Fibroblast of skin of right quadriceps (primary cell): ENCODE measurements around the gene TSR2.

Source experiments
- DNase-seq: peaks from one replicate; pipeline ENCODE4 v3.0.0-alpha.2; 2013

TSR2 gene, protein sequence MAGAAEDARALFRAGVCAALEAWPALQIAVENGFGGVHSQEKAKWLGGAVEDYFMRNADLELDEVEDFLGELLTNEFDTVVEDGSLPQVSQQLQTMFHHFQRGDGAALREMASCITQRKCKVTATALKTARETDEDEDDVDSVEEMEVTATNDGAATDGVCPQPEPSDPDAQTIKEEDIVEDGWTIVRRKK

DNA sequence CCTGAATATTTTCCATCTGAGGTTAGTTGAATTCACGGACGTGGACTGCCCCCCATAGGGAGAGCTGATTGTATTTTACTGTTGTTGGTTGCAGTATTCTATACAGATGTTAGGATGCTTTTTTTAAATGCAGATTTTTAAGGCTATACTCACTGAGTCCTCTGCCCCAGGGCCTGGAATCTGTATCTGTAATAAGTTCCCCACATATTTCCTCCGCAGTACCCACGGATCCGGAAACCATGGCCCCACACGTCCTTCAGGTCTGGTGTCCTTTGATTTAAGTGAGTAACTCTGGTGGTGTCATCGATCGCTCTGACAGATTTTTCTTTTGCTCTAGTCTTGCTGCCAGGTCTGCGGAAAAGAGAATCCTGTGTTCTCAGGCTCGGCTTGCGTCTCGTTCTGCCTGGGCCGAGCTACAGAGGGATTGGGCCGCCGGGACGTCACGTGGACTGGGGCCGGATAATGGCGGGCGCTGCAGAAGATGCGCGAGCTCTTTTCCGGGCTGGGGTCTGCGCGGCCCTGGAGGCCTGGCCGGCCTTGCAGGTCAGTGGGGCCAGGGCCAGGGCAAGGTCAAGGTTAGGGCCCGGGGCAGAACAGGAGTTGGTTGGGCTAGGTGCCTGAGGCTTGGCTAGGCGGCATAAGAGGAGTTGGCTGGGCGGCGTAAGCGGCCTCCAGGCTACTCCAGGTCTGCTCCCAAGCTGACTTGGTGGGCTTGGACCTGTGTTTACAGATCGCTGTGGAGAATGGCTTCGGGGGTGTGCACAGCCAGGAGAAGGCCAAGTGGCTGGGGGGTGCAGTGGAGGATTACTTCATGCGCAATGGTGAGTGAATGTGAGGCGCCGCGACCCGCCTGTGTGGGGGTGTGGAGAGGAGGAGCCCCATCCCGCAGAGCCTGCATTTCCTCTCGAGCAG lies at the start of gene TSR2:
TSR2 (plus strand) TSS at position 445 of the 912 bp plus-strand sequence; CDS start at position 463, 18 bp downstream.
- DNase-seq, result peak; percentile 84

DNA sequence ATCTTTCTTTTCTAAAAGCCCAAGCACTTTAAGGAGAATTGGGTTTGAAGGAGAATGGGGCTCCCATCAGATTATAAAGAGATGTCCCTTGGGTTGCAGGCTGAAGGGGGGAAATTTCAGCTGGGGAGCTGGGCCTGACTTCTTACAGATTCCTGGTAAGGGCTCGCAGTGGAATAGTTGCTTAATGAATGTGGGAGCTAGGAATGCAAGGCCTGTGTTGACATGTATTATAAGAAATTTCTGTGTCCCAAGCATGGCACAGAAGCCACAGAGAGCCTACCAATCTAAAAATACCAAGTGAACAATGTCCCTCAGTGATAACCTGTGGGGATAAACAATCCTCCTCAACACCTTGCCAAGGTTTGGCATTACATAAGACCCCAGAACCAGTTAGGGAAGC lies 43.1 kb upstream of the TSR2 start:
- DNase-seq, result no peak

DNA sequence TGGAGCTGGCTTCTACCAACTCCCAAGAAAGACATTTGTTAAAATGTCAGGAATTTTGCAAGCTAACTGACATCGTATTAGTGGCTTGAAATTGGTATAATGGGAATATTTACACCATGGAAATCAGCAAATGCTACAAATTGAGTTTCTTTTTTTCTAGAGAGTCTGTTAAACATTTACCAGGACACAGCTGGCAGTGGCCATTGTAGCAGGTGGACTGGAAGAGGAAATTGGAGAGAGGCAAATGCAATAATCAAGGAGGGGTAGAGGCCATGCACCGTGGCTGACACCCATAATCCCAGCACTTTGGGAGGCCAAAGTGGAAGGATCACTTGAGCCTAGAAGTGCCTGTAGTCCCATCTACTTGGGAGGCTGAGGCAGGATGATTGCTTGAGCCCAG lies 32.9 kb upstream of the TSR2 start:
- DNase-seq, result no peak

DNA sequence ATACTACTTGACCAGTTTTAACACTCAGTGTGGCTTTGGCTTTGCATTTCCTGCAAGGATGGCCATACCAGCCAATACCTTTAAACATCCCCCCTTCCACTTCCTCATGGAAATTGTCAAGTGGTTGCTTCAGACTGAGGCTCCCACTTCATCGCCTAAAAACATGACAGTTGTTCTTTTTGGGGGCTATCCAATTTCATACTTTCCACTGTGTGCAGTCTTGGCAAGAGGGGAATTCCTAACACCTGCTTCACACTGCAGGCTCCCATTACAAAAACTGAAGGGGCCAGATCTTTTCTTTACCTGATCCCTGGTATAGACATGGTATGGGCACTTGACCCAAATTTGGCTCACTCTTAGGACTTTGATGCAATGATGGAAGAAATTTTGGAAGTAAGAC lies 28.5 kb upstream of the TSR2 start:
- no peak for DNase-seq

DNA sequence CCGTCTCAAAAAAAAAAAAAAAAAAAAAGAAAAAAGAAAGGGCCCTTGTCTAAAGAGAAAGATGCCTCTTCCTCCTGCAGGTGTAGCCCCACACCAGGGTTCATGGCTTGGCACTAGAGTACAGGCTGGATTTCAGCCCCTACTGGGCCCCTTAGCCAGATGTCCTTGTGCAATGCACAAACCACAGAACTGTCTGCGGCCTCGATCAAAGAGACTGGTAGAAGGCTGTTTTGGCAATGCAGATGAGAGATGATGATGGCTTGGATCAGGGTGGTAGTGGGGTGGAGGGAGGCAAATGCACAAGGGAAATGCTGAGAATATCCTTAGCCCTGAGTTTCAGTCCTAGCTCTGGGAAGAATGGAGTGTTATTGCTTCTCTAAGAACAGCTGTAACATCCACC lies 26.5 kb upstream of the TSR2 start:
- peak; percentile 23 for DNase-seq

DNA sequence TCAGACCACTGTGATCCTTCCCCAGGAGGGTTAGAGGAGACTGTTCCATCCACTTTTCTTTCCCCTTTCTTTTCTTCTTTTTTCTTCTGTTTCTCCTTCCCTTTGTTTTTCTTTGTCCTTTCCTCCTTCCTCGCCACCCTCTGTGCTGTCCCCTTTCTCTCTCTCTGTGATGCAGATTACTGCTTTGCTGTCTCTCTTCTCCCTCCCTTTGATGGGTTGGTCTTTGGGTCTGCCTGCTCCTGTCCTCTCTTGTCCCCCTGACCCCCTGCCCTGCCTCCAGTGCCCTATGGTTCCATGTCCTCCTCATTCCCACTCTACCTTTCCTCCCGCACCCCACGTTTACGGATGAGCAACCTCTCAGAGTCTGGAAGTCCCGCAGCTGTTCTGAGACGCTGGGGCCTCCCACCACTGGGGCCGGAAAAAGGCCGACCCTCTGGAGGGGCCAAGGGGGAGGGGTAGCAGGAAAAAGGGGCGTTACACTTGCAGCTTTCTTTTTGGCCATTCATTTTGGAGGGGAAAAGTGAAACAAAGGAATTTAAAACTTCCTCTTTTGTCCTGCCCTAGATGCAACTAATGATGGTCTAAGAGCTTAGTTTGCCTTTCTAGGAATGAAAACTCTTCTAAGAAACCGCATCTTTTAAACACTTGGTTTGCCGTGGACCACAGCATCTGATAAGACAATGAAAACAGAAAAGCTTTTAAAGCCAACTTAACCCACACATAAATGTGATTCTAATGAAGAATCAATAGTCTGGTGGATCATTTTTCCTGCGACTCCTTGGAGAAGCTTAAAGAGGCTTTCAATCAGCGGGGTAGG lies 24.5 kb upstream of the TSR2 start:
- DNase-seq, result no peak

DNA sequence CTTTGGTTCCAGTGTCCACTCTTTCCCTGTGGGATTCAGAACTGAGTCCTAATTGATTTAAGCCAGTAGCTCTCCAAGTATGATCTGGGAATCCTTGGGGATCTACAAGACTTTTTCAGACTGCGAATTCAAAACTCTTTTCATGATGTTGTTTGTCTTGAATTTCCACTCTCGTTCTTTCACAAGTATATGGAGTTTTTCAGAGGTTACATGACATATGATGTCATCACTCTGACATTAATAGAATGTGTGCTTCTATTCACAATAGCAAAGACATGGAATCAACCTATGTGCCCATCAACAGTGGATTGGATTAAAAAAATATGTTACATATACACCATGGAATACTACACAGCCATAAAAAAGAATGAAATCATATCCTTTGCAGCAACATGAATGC lies 23.2 kb upstream of the TSR2 start:
- no peak for DNase-seq

DNA sequence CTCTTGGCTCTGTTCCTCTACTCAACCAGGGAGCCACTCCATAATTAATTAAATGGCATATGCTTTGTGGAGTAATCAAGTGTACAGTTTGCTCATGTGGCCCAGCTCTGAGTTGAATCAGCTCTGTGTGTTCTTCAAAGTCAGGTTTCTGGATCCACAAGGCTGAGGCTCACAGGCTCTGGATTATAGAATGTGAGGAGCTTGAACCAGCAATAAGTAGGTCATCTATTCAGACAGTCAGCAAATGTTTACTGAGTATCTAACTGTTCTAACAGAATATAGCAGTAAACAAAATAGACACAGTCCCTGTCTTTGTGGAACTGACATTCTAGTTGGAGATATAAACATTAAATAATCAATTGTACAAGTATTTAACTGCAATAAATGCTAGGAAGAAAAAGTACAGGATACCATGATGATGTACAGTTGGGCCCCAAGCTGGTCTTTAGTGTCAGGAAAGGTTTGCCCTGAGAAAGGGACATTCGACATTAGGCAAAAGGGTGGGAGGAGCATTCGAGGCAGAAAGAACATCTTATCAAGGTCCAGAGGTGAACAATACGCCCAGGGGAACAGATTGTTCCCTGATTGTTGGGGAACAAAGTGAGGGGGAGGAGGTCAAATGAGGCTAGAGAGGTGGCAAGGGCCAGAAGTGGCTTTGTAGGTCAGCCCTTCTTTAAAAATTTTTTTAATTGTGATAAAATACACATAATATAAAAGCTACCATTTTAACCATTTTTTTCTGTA lies 20.5 kb upstream of the TSR2 start:
- no peak for DNase-seq

DNA sequence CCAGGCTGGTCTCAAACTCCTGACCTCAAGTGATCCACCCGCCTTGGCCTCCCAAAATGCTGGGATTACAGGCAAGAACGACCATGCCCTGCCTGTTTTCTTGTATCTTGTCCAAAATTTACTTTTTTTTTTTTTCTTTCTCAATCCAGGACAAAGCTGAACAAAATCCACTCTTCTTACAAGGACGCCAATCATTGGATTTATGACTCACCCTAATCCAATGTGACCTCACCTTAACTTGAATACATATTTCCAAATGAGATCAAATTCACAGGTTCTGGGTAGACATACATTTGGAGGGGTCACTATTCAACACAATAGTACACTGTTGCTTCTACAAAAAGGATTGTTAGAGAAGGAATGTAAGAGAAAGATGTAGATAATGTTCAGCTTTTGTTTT lies 18.0 kb upstream of the TSR2 start:
- DNase-seq, result no peak

DNA sequence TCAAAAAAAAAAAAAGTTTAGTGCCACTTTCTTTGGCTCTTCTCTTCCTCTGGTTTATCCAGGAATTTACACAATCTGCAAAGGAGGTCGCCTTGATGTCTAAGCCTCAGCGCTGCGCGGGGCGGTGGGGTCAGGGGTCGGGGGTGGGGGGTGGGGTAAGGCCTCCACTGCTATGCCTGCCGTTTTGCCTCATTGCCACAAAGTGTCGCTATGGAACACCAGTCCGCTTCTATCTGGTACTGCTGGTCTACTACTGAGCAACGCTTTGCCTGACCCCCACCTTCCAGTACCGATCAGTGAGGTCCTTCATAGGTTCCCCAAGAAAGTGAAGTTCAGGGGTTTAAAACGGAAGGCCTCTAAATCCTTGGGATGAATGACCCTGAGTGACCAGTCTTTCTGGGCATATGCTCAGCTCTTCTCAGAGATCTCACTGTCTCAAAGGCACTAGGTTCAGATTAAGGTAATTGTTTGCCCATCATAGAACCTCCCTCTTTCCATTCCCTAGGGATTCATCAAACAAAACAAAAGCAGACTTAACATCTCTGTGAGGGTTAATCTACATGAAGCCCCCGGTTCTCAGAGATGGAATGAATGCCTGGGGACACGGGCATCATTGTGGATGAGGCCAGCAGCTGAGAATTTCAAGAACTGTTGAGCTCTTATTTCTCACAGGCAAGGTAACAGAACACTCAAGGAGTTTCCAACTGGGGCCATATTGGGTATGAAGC lies 16.9 kb upstream of the TSR2 start:
- DNase-seq, result peak; percentile 1

DNA sequence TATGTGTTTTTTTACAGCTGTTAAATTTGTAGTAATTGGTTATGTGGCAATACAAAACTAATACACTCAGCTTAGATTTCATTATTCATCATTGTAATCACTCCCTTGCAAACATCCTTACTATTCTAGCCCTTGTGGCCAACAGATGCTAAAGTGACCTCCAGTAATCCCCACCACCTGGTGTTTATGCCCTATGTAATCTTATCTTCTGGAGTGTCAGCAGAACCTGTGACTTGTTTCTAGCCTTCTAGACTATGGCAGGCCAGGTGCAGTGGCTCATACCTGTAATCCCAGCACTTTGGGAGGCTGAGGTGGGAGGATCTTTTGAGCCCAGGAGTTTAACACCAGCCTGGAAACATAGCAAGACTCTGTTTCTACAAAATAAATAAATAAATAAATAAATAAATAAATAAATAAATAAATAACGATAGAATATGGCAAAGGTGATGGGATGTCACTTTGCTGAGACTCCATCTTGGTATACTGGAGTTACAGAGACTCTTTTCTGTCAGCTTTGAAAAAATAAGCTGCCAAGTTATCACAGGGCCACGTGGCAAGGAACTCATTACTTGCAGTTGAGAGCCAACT lies 12.3 kb upstream of the TSR2 start:
- DNase-seq, result no peak

DNA sequence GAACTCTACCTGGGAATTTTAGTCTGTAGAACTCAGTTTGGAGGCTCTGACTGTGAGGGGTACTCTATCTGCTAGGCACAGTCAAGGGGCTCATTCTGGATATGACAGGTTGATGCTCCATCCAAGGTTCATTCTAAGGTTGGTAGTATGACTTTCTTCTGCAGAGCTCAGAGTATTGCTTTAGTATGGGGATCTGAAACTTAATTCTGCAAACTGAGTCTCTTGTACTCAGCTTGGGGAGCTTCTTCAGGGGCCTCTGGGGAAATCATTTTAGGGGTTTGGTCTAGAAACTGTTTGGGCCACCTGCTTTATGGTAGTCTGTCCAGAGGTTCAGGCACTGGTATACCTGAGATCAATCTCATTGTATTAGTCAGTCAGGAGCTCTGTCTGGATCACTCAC lies 9.7 kb upstream of the TSR2 start:
- no peak for DNase-seq

DNA sequence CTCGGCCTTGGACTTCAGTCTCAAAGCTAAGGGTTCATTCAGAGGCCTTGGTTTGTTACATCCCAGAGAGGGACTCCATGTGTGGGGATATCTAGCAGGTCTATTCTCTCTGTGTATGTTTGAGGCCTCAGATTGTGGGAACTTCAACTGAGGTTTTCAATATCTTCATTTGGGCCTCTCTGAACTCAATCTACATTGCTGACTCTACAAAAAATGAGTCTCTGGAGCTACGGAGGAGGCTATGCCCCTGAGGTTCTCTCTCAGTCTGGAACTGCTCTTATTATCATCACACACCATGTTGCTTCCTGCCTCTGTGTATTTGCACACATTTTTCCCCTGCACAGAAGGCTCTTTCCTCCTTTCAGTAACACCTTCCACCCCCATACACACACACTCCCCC lies 5.1 kb upstream of the TSR2 start:
- no peak for DNase-seq

DNA sequence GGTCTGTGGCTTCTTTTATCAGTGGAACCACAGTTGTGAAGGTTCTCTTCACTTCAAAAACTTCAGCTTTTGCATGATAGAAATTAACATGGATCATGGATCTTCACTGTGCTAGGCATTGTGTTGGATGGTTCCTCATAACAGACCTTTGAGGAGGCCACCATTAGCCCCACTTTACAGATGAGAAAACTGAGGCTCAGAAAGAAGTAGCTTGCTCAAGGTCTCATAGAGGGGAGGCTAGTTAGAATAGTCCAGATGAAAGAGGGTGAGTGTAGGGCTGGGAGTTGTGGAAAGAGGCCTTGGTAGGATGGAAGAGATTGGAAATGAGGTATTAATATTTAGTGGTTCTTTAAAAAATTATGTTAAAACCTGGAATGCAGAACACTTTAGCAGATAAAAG lies 2.6 kb downstream of the TSR2 start:
- DNase-seq, result no peak

DNA sequence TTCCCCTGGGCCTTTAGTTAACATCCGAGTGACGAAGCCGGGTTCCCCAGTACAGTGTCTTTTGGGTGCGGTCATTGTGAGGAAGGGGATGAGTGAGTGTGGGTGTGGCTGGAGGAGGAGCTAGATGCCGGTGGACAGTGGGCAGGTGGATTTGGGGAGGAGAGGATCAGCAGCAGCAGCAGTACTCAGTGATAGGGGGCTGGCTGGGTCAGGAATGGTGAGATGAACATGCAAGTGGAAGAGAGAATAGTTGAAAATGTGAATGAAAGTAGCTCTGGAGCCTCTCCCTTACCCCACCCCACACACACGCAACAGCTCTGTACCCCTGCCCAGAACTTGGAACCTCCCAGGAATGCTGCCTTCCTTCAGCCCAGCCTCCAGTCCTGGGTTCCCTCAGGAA lies 4.5 kb downstream of the TSR2 start:
- no peak for DNase-seq

DNA sequence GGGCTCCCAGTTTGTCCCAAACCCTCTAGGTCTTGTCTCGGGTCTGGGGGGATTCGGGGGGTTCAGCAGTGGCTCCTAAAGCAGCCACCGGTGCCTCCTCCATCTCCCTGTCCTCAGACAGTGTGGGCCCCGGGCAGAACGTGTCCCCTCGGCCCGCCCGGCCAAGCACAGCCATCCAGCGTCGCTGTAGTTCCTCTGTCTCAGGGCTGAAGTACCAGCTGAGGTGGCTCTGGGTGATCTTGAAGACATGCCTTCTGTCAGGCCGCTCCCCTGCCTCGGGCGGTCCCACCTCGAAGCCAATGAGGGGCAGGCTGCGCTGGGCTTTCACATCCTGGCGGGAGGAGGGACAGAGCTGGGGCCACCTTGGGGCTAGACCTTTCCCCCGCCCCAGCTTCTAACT lies 5.9 kb downstream of the TSR2 start:
- no peak for DNase-seq

DNA sequence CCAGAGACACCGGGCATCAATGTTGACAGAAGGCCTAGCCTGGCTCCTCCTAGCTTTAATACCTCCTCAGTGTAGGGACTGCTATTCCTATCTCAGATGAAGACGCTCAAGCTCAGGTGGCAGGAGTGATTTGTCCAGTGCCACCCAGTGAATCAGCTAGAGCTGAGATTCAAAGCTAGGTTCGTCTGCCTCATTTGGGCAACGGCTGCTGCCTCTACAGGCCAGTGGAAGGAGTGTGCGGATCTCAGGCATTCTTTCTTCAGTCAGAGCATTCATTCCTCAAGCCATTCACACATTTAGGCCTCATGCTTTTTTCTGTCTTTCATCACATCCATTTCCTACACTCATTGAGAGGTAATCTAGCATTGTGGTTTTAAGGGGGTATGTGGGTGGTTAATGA lies 7.3 kb downstream of the TSR2 start:
- DNase-seq, result peak; percentile 1

DNA sequence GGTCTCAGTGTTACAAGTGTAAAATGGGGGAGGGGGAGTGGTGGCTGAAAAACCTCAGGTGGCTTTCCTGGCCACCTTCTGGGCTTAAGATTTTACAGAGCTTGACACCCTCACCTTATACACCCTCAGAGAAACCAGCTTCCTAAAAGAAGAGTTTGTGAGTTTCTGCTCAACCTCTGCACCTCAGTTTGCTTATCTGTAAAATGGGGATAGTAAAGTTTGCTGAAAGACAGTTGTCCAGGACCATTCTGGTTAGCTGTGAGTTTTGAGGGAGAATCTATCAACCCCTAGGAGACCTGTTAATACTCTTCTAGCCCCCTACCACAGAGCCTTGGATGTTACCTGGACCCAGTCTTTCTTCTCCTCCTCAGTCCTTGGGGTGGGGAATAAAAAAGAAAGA lies 9.7 kb downstream of the TSR2 start:
- no peak for DNase-seq

DNA sequence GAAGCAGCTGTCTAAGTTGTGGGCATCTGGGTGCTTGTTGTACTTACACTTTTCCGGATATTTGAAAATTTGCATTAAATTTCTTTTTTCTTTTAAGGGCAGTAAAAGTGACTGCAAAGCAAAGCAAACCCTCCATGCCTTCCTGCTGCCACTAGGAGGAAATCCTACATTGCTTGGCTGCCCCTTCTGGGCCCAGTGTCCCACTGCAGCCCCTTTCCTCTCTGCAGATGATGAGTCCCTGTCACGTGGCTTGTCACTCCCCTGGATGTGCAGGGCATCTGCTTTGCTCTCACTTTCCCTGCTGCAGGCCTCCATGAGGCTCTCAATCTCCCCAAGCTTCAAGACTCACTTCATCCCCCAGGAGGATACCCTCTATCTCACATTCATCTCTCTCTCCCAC lies 12.7 kb downstream of the TSR2 start:
- DNase-seq, result peak; percentile 26

DNA sequence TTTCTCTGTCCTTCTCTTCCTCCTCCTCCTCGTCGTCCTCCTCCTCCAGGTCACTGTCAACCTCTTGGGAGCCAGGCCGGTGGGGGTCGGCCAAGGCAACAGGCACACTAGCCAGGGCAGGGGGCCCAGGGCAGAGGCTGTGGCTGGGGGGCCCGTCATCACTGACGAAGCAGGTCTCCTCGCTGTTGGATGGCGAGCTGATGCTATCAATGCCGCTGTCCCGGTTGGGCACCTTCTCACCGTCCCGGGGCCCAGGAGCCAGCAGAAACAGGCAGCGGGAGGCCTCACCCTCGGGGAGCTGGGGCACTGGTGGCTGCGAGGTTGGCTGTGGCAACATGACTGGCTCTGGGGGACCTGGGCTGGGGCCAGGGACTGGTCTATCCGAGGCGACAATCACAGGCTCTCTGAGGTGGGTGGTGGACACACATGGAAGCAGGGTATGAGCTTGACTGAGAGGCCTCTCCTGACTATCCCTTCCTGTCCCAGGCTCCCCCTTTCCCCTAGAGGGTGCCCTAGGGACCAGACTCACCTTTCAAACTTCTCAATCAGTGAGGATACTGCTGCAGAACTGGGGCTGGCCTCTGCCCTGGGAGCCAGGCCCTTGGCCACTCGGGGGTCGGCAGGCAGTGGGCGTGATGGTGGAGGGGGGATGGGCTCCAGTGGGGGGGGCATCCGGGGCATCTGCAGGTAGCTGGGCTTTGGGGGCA lies 30.0 kb downstream of the TSR2 start:
- no peak for DNase-seq
